CD14-positive monocyte (primary cell): Measurements from ENCODE around the gene GPD1. TPM values are rescaled to one million over a fixed set of nuclear protein-coding genes. Genes with fewer than 3 reads are reported as not detected.

Experiments
- DNase-seq, 3 donors: peaks; one replicate each; pipeline ENCODE4 v3.0.0-alpha.2; 2011 to 2022
- H2AFZ ChIP-seq: 2 replicates; pipeline ENCODE4 v1.6.0; 2012; ENCODE audit warnings: mild to moderate bottlenecking, low read depth, low read length, inconsistent platforms; ENCODE audit not compliant: insufficient read depth, poor library complexity, severe bottlenecking
- H3K27ac ChIP-seq, 2 donors: 1 replicate in 1 of 2; 2 replicates in 1 of 2; pipeline ENCODE4 v1.5.1; 2012 to 2013; ENCODE audit warnings: low read length in 2 of 2, control low read depth in 1 of 2, inconsistent platforms in 1 of 2, low read depth in 1 of 2, mild to moderate bottlenecking in 1 of 2
- H3K27me3 ChIP-seq, 2 donors: one replicate each; pipeline versions ENCODE4 v1.6.0 to v1.6.1; 2011 to 2013; ENCODE audit warnings: low read length in 2 of 2; ENCODE audit not compliant: control insufficient read depth in 2 of 2, insufficient read depth in 2 of 2
- H3K36me3 ChIP-seq, 2 donors: replicated peaks in 1 of 2; 1 replicate in 1 of 2; 2 replicates in 1 of 2; pipeline versions ENCODE4 v1.5.1 to v1.6.1; 2012 to 2013; ENCODE audit warnings: low read length in 2 of 2, control low read depth in 1 of 2, inconsistent platforms in 1 of 2, mild to moderate bottlenecking in 1 of 2; ENCODE audit not compliant: insufficient read depth in 2 of 2, control insufficient read depth in 1 of 2
- H3K4me1 ChIP-seq, 2 donors: 1 replicate in 1 of 2; 2 replicates in 1 of 2; pipeline versions ENCODE4 v1.5.1 to v1.6.1; 2012 to 2013; ENCODE audit warnings: low read length in 2 of 2, control low read depth in 1 of 2, inconsistent platforms in 1 of 2, mild to moderate bottlenecking in 1 of 2, moderate library complexity in 1 of 2; ENCODE audit not compliant: insufficient read depth in 2 of 2, control insufficient read depth in 1 of 2
- H3K4me2 ChIP-seq: replicated peaks from 2 replicates; pipeline ENCODE3; 2012; ENCODE audit warnings: low read length, moderate library complexity, mild to moderate bottlenecking; ENCODE audit not compliant: poor library complexity, severe bottlenecking; ENCODE audit errors: extremely low read depth
- H3K4me3 ChIP-seq, 3 experiments: fragments of 200-600 bp in 1 of 3; sonication (generic) in 1 of 3; replicated peaks in 1 of 3; 1 replicate in 2 of 3; 2 replicates in 1 of 3; pipeline ENCODE4 v1.5.1; 2011 to 2013; ENCODE audit warnings: low read length in 3 of 3, mild to moderate bottlenecking in 3 of 3, control low read depth in 2 of 3, low read depth in 2 of 3, inconsistent platforms in 1 of 3, moderate library complexity in 1 of 3
- H3K79me2 ChIP-seq: 2 replicates; pipeline ENCODE4 v1.6.0; 2012; ENCODE audit warnings: mild to moderate bottlenecking, control low read depth, inconsistent platforms, low read length, moderate library complexity; ENCODE audit not compliant: insufficient read depth
- H3K9ac ChIP-seq: 2 replicates; pipeline ENCODE4 v1.6.0; 2017; ENCODE audit warnings: low read length, mild to moderate bottlenecking; ENCODE audit not compliant: insufficient read depth, poor library complexity, severe bottlenecking
- H3K9me3 ChIP-seq, 2 donors: replicated peaks in 1 of 2; 1 replicate in 1 of 2; 2 replicates in 1 of 2; pipeline versions ENCODE4 v1.5.1 to v1.6.1; 2012 to 2013; ENCODE audit warnings: low read length in 2 of 2, control low read depth in 1 of 2; ENCODE audit not compliant: control insufficient read depth in 1 of 2, insufficient read depth in 1 of 2
- H4K20me1 ChIP-seq: 2 replicates; pipeline ENCODE4 v1.6.0; 2012; ENCODE audit warnings: mild to moderate bottlenecking, low read length, control low read depth, moderate library complexity; ENCODE audit not compliant: insufficient read depth
- H3K27ac Mint-ChIP-seq, 7 donors: one replicate each; pipeline ENCODE4 v1.8.0; 2020; ENCODE audit warnings: mild to moderate bottlenecking in 7 of 7, mixed read lengths in 7 of 7, moderate library complexity in 6 of 7, inconsistent platforms in 2 of 7
- H3K27me3 Mint-ChIP-seq, 3 donors: one replicate each; pipeline ENCODE4 v1.8.0; 2021 to 2022; ENCODE audit warnings: low read depth in 3 of 3, mild to moderate bottlenecking in 3 of 3, mixed read lengths in 3 of 3, moderate library complexity in 3 of 3, inconsistent platforms in 1 of 3
- H3K36me3 Mint-ChIP-seq, 2 donors: one replicate each; pipeline ENCODE4 v1.8.0; 2020; ENCODE audit warnings: mixed read lengths in 2 of 2, inconsistent platforms in 1 of 2, mild to moderate bottlenecking in 1 of 2
- H3K4me1 Mint-ChIP-seq: one replicate; pipeline ENCODE4 v1.8.0; 2020; ENCODE audit warnings: mild to moderate bottlenecking, mixed read lengths
- H3K4me3 Mint-ChIP-seq, 2 donors: one replicate each; pipeline ENCODE4 v1.8.0; 2020; ENCODE audit warnings: mild to moderate bottlenecking in 2 of 2, mixed read lengths in 2 of 2, moderate library complexity in 1 of 2
- H3K9me3 Mint-ChIP-seq, 7 donors: one replicate each; pipeline ENCODE4 v1.8.0; 2020 to 2022; ENCODE audit warnings: mixed read lengths in 7 of 7, mild to moderate bottlenecking in 6 of 7, moderate library complexity in 6 of 7, inconsistent platforms in 2 of 7
- WGBS: methylation state at CpG from one replicate; pipeline ENCODE4 v1.1.5; 2013; ENCODE audit warnings: missing lambda C conversion rate; ENCODE audit not compliant: insufficient coverage; 5-methylcytosine and 5-hydroxymethylcytosine counted together
- intact Hi-C, 2 donors: fragments of 100-400 bp; cut with micrococcal nuclease; formaldehyde crosslinking; loops; one replicate each; pipeline versions ENCODE4 v1.15.0 to v1.15.1; 2023
- polyA plus RNA-seq, 3 donors: library from polyadenylated mRNA; depleted of rRNA in 1 of 3; unstranded in 2 of 3; stranded (reverse) in 1 of 3; fragments of 300-500 nt in 2 of 3; fragments of >200 nt in 1 of 3; fragmentation: Illumina TruSeq in 2 of 3; gene quantifications; 1 replicate in 2 of 3; 2 replicates in 1 of 3; pipeline ENCODE4 v1.2.3, GENCODE V29; 2012 to 2021
- TF ChIP-seq, protein P1 (sequence below): fragments of 200-600 bp; IDR thresholded peaks from one replicate; pipeline ENCODE4 v1.8.0; 2022; ENCODE audit warnings: antibody characterized with exemption, mild to moderate bottlenecking

GPD1 gene
- polyA plus RNA-seq, 3 donors: 0.08 TPM; not detected in 2

DNA sequence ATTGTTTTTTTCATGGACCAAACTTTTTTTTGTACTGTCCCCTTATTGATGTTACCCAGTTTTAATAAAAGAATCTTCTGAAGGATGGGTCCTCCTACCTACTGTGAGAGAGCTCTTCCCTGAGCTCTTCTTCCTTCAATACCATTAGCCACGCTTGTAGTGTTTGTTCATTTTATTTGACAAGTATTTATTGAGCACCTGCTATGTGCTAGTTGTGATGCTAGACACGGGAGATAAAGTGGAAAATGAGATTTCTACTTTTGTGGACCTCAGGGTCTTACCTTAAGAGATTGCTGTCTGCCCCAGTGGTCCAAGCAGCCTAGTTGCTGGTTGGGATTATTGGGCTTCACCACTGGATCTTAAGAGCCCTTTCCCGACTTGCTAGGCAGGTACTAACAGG is 3.2 kb upstream of the GPD1 start:
- H3K9me3 ChIP-seq: no peaks in the 10 kb centered on the region
- no peaks in the 10 kb centered on the region for H4K20me1 ChIP-seq
- no peak overlapping the region for H3K27ac ChIP-seq
- peaks cover 57 to 62% of the 10 kb centered on the region in 2 donors for H3K36me3 Mint-ChIP-seq
- peaks cover 44 to 61% of the 10 kb centered on the region in 2 donors for H3K36me3 ChIP-seq
- H3K4me1 ChIP-seq: no peaks in the 10 kb centered on the region
- no peak for DNase-seq
- no peaks in the 10 kb centered on the region for H3K79me2 ChIP-seq
- H3K9ac ChIP-seq: no peak overlapping the region
- H3K4me2 ChIP-seq: no peak overlapping the region
- H3K27ac Mint-ChIP-seq: no peak overlapping the region
- no peak overlapping the region for H3K4me3 ChIP-seq
- no peaks in the 10 kb centered on the region for H3K4me1 Mint-ChIP-seq
- WGBS: 86% methylated on average over 1 of the region's 3 CpGs
- H3K9me3 Mint-ChIP-seq: peaks cover 0 to 2% (median 0%) of the 10 kb centered on the region in 7 donors
- intact Hi-C loops: no loop called here
- peaks cover 0 to 3% (median under 1%) of the 10 kb centered on the region in 3 donors for H3K27me3 Mint-ChIP-seq
- no peaks in the 10 kb centered on the region for H3K27me3 ChIP-seq
- no peak overlapping the region for H2AFZ ChIP-seq
- no peak overlapping the region for H3K4me3 Mint-ChIP-seq
- TF ChIP-seq, protein P1, sequence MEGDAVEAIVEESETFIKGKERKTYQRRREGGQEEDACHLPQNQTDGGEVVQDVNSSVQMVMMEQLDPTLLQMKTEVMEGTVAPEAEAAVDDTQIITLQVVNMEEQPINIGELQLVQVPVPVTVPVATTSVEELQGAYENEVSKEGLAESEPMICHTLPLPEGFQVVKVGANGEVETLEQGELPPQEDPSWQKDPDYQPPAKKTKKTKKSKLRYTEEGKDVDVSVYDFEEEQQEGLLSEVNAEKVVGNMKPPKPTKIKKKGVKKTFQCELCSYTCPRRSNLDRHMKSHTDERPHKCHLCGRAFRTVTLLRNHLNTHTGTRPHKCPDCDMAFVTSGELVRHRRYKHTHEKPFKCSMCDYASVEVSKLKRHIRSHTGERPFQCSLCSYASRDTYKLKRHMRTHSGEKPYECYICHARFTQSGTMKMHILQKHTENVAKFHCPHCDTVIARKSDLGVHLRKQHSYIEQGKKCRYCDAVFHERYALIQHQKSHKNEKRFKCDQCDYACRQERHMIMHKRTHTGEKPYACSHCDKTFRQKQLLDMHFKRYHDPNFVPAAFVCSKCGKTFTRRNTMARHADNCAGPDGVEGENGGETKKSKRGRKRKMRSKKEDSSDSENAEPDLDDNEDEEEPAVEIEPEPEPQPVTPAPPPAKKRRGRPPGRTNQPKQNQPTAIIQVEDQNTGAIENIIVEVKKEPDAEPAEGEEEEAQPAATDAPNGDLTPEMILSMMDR: no peak

GRCh38 chr12:50101663-50102062 is 2.1 kb upstream of the GPD1 start:
- H3K27me3 ChIP-seq: no peaks in the 10 kb centered on the region
- no peaks in the 10 kb centered on the region for H4K20me1 ChIP-seq
- no peaks in the 10 kb centered on the region for H3K4me1 ChIP-seq
- no peaks in the 10 kb centered on the region for H3K4me1 Mint-ChIP-seq
- H2AFZ ChIP-seq: no peak overlapping the region
- DNase-seq: no peak
- no peak overlapping the region for H3K4me3 Mint-ChIP-seq
- H3K79me2 ChIP-seq: no peaks in the 10 kb centered on the region
- H3K9ac ChIP-seq: no peak overlapping the region
- H3K27me3 Mint-ChIP-seq: peaks cover under 1 to 5% (median 3%) of the 10 kb centered on the region in 3 donors
- peaks cover 33 to 50% of the 10 kb centered on the region in 2 donors for H3K36me3 ChIP-seq
- TF ChIP-seq, protein P1: no peak
- no CpG with 5 or more reads among the region's 3 CpGs for WGBS
- intact Hi-C loops: no loop called here
- H3K9me3 Mint-ChIP-seq: peaks cover 0 to 2% (median 0%) of the 10 kb centered on the region in 7 donors
- no peaks in the 10 kb centered on the region for H3K9me3 ChIP-seq
- H3K36me3 Mint-ChIP-seq: peaks cover 46 to 51% of the 10 kb centered on the region in 2 donors
- no peak overlapping the region for H3K4me2 ChIP-seq
- no peak overlapping the region for H3K27ac ChIP-seq
- no peak overlapping the region for H3K27ac Mint-ChIP-seq
- no peak overlapping the region for H3K4me3 ChIP-seq
